Amniotic epithelial cell (primary cell): ENCODE measurements around the gene NARF.

ENCODE experiments used
- DNase-seq: peaks from one replicate; pipeline ENCODE4 v3.0.0-alpha.2; 2010; ENCODE audit warnings: low read depth

Gene NARF

GRCh38 chr17:82474223-82475010, 15.9 kb downstream of the NARF start:
- no peak for DNase-seq

- no peak for DNase-seq
Measured at GRCh38 chr17:82475458-82475857, 16.9 kb downstream of the NARF start.

GRCh38 chr17:82477934-82478333, 19.4 kb downstream of the NARF start:
- no peak for DNase-seq

- DNase-seq: no peak
Measured at GRCh38 chr17:82479602-82480001, 21.1 kb downstream of the NARF start.

GRCh38 chr17:82480318-82480717, 21.8 kb downstream of the NARF start:
- DNase-seq: no peak

GRCh38 chr17:82483204-82483660, 24.7 kb downstream of the NARF start:
- DNase-seq: no peak

GRCh38 chr17:82483836-82484235, 25.3 kb downstream of the NARF start:
- DNase-seq: no peak

GRCh38 chr17:82486231-82487094, 27.9 kb downstream of the NARF start:
- no peak for DNase-seq

- no peak for DNase-seq
Measured at GRCh38 chr17:82487910-82488309, 29.4 kb downstream of the NARF start.

- DNase-seq: peak; percentile 48
Measured at GRCh38 chr17:82489117-82489516, 30.6 kb downstream of the NARF start.

- DNase-seq: no peak
Measured at GRCh38 chr17:82489851-82490511, 31.4 kb downstream of the NARF start.

GRCh38 chr17:82490512-82491195, 32.1 kb downstream of the NARF start:
- DNase-seq: no peak

GRCh38 chr17:82491196-82491530, 32.6 kb downstream of the NARF start:
- DNase-seq: no peak

GRCh38 chr17:82491533-82491932, 33.0 kb downstream of the NARF start:
- DNase-seq: no peak

GRCh38 chr17:82492643-82493225, 34.2 kb downstream of the NARF start:
- peak; percentile 79 for DNase-seq

GRCh38 chr17:82493226-82493781, 34.8 kb downstream of the NARF start:
- DNase-seq: no peak

- DNase-seq: peak; percentile 94
Measured at GRCh38 chr17:82494236-82495055, 35.9 kb downstream of the NARF start.

- DNase-seq: no peak
Measured at GRCh38 chr17:82495844-82496528, 37.4 kb downstream of the NARF start.

GRCh38 chr17:82496529-82497434, 38.2 kb downstream of the NARF start:
- DNase-seq: peak; percentile 87
